Coronary artery (tissue), 2 donors: ENCODE results near the gene NAMPT.

Experiments used
- DNase-seq: peaks from one replicate; pipeline ENCODE4 v3.0.0-alpha.2; 2017; ENCODE audit warnings: low spot score
- H3K27ac ChIP-seq, 2 donors: fragments of 200-600 bp; sonication (generic); one replicate each; pipeline ENCODE4 v1.5.1; 2016 to 2019
- H3K4me3 ChIP-seq: fragments of 200-600 bp; sonication (generic); 2 replicates; pipeline ENCODE4 v1.5.1; 2016; ENCODE audit warnings: mild to moderate bottlenecking, moderate library complexity
- CTCF ChIP-seq: fragments of 200-600 bp; sonication (generic); IDR thresholded peaks from one replicate; pipeline ENCODE4 v1.5.1; 2019; ENCODE audit warnings: antibody characterized with exemption

The NAMPT gene

DNA sequence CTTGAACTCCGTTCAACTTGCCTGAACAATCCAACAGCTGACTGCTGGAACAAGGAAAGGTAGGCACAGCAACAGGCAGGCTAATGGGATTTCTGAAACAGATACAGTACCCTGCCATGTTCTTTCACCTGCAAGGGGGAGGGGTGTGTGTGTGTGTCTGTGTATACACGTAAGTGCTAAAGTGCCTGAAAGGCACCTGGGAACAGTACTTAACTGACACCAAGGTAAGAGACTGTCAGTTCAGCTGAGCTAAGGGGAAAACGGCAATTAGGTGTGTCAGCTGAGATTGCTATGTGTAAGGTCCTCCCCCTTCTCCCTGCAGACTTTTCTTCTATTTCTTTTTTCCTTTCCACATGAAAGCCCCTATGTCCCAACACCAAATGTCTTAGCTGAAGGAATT is 27.0 kb downstream of the NAMPT start:
- Histone ChIP-seq H3K27ac (no peak overlapping the region), H3K4me3 (no peak overlapping the region)
- TF ChIP-seq CTCF = no peak
- DNase-seq = no peak

DNA sequence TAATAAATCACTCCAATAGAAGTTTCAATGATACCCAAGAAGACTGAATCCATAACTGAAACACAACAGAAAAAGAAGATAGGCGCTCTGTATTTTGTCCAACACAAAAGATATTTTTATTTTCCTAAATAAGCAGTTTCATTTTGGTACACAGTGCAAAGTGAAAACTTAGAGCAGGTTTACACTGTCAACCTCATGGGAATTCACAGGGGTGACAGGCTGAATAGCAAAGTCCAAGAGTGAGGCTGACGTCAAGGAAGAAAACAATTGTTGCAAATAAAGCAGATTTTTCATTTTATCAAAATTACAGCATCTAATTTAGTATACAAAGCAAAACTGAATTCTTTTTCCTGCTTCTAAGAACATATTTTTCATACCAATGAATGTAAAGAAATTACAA is 28.6 kb downstream of the NAMPT start:
- Histone ChIP-seq H3K27ac (no peak overlapping the region), H3K4me3 (no peak overlapping the region)
- no peak for DNase-seq
- TF ChIP-seq CTCF = no peak

DNA sequence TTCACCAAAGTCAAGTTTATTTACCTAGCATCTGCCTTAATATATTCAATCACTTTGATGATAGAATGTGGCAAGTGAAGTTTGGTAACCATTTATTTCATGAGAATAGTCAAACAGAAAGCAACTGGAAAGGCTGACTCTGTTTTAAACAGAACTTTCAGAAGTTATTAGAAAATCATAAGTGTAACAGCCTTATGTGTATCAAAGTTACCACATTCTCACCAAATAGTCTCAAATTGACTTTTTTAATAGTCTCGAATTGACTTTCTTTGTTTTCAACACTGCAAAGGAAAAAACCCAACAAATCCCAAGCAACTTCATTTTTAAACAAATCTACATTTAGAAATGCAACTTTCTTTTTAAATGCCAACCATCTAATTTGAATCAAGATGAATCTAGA is 29.5 kb downstream of the NAMPT start:
- no peak for DNase-seq
- Histone ChIP-seq H3K4me3 (no peak overlapping the region), H3K27ac (no peak overlapping the region)
- TF ChIP-seq CTCF = no peak

- TF ChIP-seq CTCF = no peak
- H3K27ac ChIP-seq = no peak overlapping the region
Measured at GRCh38 chr7:106254525-106255116, 30.2 kb downstream of the NAMPT start.

GRCh38 chr7:106252568-106252967 is 32.2 kb downstream of the NAMPT start:
- DNase-seq = no peak
- Histone ChIP-seq H3K27ac (no peak overlapping the region), H3K4me3 (no peak overlapping the region)
- TF ChIP-seq CTCF = no peak

More at GRCh38 chr7:106254525-106255116, 30.2 kb downstream of the NAMPT start:
- no peak overlapping the region for H3K4me3 ChIP-seq
- DNase-seq = no peak

DNA sequence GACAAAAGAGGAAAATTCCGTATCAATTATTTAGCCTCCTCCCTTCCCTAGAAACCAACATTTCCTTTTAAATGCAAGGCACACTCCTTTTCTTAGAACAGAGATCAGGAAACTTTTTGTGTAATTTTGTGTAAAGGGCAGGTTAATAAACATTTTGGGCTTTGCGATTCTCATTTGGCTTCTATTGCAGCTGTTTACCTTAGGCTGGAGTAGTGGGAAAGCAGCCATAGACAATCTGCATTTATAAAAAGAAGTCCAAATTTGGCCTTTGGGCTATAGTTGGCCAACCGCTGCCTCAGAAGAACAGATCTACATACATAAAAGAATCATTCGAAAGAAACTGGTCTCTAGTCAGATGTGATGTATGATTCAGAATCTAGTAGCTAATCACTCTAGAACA is 35.3 kb downstream of the NAMPT start:
- no peak for DNase-seq
- TF ChIP-seq CTCF = no peak
- Histone ChIP-seq H3K4me3 (no peak overlapping the region), H3K27ac (no peak overlapping the region)

GRCh38 chr7:106248600-106248999 is 36.2 kb downstream of the NAMPT start:
- Histone ChIP-seq H3K27ac (no peak overlapping the region), H3K4me3 (no peak overlapping the region)
- no peak for TF ChIP-seq CTCF
- DNase-seq = no peak
